NB4 (cell line): ENCODE data around the gene PLEKHA4.
"Not testable (repeated sequence)": the region's sequence is repeated elsewhere in the genome, so short reads cannot be mapped to it uniquely, and the experiment has no call there.

Experiments used
- DNase-seq: peaks from one replicate; pipeline ENCODE4 v3.0.0; 2010; ENCODE audit warnings: low read depth
- H3K4me3 ChIP-seq: one replicate; pipeline ENCODE4 v1.5.1; 2011; ENCODE audit warnings: mild to moderate bottlenecking, low read depth, low read length, moderate library complexity
- MYC ChIP-seq: IDR thresholded peaks from 2 replicates; pipeline ENCODE4 v1.6.1; 2011; ENCODE audit warnings: low read depth, low read length
- POLR2A ChIP-seq: IDR thresholded peaks from 2 replicates; pipeline ENCODE4 v1.6.1; 2011; ENCODE audit warnings: mild to moderate bottlenecking; ENCODE audit not compliant: insufficient read length; ENCODE audit errors: extremely low read depth
- TF ChIP-seq, protein P1 (sequence below): IDR thresholded peaks from 2 replicates; pipeline ENCODE4 v1.6.1; 2011; ENCODE audit warnings: low read depth, low read length
- TF ChIP-seq, protein P2 (sequence below): IDR thresholded peaks from one replicate; pipeline ENCODE4 v1.5.1; 2012; ENCODE audit warnings: low read depth, low read length

Gene PLEKHA4

DNA sequence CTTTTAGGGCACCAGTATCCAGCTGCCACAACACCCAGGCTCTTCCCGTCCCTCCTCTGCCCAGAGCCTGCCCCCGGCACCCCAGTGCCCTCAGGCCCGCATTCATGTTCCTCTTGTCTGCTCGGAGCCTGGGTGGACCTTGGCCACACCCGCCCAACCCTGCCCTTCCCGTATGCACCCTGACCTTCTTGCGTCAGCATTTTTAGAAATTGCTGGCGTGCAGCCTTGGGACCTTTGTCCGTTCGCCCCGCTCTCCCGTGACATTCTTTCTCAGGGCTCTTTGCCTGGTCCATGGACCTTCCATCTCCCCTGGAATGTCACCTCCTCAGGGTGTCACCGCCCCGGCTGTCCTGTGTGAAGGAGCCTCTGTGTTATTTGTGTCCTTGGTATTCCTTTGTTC is 39.3 kb upstream of the PLEKHA4 start:
- no peak for DNase-seq
- no peak for TF ChIP-seq POLR2A
- TF ChIP-seq, protein P1, sequence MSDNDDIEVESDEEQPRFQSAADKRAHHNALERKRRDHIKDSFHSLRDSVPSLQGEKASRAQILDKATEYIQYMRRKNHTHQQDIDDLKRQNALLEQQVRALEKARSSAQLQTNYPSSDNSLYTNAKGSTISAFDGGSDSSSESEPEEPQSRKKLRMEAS = no peak
- TF ChIP-seq, protein P2, sequence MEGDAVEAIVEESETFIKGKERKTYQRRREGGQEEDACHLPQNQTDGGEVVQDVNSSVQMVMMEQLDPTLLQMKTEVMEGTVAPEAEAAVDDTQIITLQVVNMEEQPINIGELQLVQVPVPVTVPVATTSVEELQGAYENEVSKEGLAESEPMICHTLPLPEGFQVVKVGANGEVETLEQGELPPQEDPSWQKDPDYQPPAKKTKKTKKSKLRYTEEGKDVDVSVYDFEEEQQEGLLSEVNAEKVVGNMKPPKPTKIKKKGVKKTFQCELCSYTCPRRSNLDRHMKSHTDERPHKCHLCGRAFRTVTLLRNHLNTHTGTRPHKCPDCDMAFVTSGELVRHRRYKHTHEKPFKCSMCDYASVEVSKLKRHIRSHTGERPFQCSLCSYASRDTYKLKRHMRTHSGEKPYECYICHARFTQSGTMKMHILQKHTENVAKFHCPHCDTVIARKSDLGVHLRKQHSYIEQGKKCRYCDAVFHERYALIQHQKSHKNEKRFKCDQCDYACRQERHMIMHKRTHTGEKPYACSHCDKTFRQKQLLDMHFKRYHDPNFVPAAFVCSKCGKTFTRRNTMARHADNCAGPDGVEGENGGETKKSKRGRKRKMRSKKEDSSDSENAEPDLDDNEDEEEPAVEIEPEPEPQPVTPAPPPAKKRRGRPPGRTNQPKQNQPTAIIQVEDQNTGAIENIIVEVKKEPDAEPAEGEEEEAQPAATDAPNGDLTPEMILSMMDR = no peak
- TF ChIP-seq MYC = no peak
- H3K4me3 ChIP-seq = no peak overlapping the region

DNA sequence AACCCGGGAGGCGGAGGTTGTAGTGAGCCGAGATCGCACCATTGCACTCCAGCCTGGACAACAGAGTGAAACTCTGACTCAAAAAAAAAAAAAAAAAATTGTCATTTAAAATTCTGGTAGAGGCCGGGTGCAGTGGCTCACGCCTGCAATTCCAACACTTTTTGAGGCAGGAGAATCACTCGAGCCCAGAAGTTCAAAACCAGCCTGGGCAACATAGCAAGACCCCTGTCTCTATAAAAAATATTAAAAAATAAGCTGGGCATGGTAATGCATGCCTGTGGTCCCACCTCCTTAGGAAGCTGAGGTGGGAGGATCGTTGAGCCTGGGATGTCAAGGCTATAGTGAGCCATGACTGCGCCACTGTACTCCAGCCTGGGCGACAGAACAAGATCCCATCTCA is 37.9 kb upstream of the PLEKHA4 start:
- TF ChIP-seq MYC (no peak), POLR2A (no peak)
- TF ChIP-seq, protein P2 = no peak
- TF ChIP-seq, protein P1 = no peak
- DNase-seq = no peak
- H3K4me3 ChIP-seq = no peak overlapping the region

DNA sequence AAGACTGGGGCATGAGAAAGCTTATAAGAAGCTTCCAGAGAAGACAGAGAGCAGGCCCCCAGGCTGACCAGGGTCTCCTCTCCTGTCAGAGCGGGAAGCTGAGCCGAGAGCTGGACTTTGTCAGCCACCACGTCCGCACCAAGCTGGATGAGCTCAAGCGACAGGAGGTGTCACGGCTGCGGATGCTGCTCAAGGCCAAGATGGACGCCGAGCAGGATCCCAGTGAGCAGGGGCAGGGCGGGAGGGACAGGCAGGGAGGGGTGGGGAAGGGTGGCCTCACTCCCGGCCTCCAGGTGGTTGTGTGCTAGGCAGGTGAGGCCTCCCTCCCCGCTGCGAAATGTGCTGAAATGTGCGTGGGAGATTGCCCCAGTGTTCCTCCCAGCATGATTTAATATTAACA is 37.2 kb upstream of the PLEKHA4 start:
- DNase-seq = no peak
- TF ChIP-seq MYC = no peak
- TF ChIP-seq, protein P1 = no peak
- TF ChIP-seq POLR2A = no peak
- TF ChIP-seq, protein P2 = no peak
- no peak overlapping the region for H3K4me3 ChIP-seq

DNA sequence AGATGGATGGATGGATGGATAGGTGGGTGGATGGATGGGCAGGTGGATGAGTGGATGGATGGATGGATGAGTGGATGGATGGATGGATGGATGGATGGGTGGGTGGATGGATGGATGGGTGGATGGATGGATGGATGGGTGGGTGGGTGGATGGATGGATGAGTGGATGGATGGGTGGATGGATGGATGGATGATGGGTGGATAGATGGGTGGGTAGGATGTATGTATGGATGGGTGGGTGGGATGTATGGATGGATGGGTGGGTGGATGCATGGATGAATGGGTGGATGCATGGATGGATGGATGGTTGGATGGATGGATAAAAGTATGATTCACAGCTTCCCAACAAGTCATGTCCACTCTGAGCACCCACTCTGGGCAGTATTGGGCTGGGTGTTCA is 35.4 kb upstream of the PLEKHA4 start:
- not testable (repeated sequence) for H3K4me3 ChIP-seq, DNase-seq

DNA sequence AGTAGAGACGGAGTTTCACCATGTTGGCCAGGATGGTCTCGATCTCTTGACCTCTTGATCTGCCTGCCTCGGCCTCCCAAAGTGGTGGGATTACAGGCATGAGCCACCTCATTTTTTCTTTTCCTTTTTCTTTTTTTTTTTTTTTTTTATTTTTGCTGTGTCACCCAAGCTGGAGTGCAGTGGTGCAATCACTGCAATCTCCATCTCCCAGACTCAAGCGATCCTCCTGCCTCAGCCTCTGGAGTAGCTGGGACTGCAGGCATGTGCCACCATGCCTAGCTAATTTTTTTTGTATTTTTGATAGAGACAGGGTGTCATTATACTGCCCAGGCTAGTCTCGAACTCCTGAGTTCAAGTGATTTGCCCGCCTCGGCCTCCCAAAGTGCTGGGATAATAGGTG is 33.9 kb upstream of the PLEKHA4 start:
- not testable (repeated sequence) for DNase-seq, H3K4me3 ChIP-seq

DNA sequence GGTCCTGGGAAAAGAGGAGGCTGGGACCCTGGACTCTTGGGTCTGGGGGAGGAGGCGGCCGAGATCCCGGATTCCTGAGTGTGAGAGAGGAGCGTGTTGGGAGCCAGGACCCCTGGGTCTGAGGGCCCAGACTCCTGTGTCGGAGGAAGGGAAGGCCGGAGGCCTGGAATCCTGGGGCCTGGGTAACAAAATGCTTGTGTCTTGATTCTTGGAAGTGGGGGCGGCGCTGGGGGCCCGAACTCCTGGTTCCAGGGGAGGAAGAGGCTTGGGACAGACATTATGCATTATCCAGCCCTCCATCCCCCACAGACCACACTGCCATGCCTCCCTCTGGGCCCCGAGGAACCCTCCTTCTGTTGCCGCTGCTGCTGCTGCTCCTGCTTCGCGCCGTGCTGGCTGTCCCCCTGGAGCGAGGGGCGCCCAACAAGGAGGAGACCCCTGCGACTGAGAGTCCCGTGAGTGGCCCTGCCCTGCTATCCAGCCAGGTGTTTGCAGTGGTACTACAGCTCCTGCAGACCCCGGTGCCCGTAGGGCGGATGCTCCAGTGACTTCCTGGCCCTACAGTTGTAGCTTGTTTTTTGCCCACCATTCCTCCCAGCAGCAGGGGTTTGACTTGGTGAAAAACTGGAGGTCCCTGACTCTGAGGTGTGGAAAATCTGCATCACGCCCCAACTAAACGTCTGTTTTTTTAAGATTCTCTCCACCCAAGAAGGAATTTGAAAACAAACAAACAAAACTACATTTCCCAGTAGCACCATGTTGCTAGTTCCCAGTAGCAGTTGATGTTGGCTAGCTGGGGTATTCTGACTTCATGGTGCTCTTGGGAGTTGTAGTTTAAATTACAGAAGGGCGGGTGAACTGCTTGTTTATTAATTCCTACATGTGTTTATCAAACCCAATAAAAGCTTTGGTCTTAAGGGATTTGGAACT is 32.3 kb upstream of the PLEKHA4 start:
- TF ChIP-seq, protein P1 = no peak
- TF ChIP-seq, protein P2 = no peak
- no peak for TF ChIP-seq POLR2A
- no peak for TF ChIP-seq MYC
- peak; percentile 48 for DNase-seq
- H3K4me3 ChIP-seq = peak overlapping the region; percentile 76
